HG03558 (cell line): Measurements from ENCODE around the gene MAP1LC3B.

ENCODE experiments used
- ATAC-seq: cut with Tn5 transposase; IDR thresholded peaks from one replicate; pipeline ENCODE4 v1.9.1; 2021; ENCODE audit warnings: moderate number of reproducible peaks; ENCODE audit not compliant: unreplicated experiment; ENCODE audit errors: extremely low read depth

MAP1LC3B gene

GRCh38 chr16:87423429-87423828, 31.3 kb downstream of the MAP1LC3B start:
- ATAC-seq: no peak

DNA sequence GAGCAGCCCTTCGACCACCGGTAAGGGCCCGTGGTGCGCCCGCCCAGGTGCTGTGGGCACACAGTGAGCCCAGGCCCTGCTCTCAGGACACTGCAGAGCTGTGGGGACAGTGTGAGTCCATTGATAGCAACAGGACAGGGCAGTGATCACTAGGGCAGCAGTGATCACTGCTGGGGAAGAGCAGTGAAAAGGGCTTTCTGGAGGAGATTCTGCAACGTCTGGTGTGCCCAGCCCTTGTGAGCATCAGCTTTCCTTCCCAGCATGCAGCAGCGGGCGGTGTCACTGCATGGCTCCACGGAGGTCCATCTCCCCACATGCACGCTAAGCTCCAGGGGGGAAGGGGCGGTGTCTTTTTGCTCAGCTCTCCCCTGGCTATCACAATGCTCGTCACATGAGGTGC, 32.1 kb downstream of the MAP1LC3B start:
- ATAC-seq: no peak

- no peak for ATAC-seq
Observed at GRCh38 chr16:87425941-87426340, 33.8 kb downstream of the MAP1LC3B start.

DNA sequence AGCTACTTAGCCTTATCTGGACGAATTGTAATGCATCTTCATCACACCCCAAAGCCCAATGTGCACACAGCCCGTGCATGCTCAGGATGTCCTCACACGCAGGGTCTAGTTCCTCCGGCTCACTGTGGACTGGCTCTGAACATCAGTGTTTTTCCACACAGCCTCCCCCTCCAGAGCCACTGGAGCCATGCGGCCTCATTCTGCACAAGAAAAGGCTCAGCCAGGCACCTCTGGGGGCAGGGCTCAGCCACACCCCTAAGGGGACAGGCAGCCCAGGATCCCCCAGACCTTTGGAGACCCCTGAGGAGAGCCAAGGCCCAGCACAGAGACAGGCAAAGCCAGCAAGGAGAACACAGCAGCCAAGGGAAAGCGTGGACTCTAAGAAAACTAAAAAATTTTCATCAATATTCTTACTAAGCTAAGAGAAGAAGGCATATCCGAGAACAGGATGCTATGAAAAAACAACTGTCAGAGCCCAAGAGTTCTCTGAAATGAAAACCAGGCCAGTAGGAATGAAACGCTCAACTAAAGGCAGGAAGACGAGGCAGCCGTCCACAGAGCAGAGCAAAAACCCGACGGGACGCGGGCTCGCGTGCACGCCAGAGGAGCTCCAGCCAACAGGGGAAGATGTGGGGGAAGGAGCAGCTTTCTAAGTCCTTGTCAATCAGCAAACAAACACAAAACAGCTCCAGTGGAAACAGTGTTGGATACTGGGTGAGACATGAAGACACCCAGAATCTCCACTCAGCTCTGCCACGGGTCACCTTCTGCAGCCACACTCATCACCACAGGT, 34.5 kb downstream of the MAP1LC3B start:
- ATAC-seq: no peak

DNA sequence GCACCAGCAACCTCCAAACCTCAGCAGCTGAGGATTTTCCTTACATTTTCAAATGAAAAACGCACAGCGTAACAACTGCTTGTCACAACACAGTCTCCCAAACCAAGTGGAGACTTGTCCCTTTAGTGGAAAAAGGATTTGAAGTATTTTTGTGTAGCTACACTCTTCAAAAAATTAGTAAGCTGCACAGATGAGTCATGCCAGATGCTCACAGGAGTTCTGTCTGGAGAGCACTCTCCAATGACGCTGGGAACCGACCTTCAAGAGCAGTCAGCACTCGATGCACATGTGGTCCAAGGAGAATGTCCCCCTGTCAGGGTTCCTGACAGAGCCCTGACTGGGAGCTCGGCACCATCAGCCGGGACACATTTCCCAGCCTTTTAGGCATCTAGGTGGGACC, 39.8 kb downstream of the MAP1LC3B start:
- ATAC-seq: no peak

DNA sequence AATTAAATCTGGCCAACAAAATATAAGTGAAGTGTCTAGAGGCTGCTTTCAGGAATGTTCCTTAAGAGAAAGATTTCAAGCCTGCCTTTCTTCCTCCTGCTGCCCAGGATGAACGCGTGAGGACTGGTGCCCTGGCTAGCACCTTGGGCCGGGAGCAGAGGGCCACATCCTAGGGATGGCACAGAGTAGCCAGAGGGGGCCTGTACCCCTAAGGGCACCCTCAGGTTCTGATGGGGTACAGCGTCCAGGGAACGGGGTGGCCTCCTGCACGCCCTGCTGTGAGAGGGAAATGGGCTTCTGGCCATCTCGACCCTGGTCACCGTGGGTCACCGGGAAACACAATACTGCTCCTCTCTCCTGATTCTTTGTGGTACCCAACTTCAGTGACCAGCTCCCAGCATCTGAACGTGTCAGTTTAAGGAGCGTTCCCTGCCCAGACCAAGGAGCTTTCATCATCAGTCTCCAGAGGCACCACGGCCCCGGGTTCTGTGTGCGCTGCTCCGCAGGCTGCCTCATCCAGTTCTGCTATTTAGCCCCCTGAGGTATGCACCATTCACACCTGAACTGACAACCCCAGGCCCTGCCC, 40.3 kb downstream of the MAP1LC3B start:
- ATAC-seq: no peak

DNA sequence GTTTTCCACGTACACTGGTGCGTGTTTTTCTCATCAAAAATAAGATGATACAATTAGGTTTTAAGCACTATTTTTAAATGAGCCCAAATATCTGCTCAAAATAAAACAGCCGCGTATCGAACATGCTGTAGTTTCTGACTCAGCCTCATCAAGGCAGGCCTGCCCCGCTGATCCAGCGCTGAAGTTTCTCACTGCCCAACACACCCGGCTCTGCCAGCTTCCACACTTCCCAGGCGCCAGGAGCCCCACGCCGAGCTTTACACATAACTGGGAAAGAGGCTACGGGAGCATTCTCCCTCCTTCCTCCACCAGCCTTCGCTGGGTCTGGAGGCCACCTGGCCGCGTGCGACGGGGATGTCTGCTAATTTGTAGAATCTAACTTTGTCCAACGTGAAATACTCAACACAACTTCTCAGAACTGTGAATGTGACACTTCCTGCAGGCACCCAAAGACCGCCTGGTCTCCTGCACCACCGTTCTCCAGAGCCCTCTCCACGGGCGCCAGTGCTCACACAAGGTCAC, 42.1 kb downstream of the MAP1LC3B start:
- ATAC-seq: no peak

DNA sequence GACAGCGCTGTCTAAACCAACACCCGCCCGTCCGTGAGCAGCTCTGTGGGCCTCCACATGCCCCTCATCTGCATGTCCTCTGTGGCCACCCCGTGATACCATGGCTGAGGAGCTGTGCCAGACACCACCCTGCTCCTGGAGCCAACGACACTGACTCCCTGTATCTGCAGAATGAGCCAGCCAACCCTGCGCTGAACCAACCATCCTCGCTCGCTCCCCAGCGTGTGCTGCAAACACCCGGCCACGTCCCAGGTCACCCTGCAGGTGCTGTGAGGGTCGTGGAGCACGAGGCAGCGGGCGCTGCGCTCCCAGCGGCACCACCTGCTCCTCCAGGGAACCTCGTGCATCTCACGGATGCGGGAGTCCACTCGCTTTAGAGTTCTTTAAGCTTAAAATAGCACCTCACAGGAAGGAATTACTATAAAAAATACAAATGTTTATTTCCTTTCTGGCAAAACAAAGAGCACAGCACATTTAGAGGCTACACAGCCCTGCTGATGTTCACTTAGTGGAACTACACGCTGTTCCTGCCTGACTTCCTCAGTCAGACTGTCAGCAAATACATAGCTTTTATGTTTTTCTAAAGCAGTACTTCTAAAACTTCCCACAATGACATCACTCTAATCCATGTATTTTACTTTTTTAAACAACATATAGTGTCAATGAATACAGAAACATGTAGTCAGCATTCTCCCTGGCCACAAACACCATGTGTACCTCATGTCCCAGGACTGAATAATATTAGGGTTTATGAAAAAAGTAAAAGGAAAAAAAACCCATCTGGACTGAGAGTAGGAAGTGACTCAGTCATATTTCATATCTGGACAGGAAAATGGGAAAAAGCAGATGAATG, 43.5 kb downstream of the MAP1LC3B start:
- ATAC-seq: no peak

- no peak for ATAC-seq
Observed at GRCh38 chr16:87436225-87437172, 44.4 kb downstream of the MAP1LC3B start.

DNA sequence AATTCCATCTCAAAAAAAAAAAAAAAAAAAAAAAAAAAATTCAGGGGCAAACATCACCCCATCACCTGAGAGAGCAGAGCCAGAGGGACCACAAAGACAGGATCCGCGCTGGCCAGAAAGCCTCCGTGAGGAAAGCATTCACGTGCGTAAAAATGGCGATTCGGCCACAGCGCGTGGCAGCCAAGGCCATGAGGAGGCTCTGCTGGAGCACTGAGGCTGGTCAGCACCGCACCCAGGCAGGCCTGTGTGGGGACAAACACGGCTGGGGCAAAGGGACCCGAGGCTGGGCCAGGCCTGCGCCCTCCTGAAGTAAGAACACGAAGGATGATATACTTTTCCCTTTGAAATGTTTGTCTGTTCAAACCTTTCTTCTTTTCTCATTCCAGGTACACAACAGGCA, 45.2 kb downstream of the MAP1LC3B start:
- no peak for ATAC-seq

DNA sequence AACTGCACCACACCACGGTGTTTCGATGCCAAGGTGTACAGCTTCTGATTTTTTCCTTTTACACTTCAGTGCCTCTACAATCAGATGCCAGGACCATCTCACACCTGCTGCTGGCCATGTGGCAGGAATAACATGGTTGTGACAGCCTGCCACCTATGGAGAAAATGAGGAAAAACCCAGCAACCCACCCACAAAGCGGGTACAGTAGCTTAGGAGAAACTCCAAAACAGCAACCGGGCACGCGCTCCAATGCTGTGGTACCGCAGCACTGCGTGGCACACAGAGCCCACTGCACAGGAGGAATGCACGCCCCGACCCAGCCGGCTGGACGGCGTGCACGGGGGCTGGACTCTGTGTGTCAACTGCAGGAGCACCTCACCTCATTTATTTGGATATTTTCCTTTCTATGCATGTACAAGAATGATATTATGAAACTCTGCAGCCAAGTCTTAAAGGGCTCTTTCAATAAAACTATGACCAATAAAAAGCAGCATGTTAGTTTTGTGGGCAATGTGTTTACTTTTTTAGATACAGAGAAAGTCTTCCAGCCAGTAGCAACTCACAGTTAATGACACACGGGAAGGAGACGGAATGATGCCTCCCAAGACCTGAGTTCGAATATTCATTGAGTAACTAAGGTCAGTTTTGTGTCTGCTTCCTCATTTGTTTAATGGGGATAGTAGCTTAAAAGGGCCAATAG, 45.9 kb downstream of the MAP1LC3B start:
- ATAC-seq: no peak

GRCh38 chr16:87438611-87438985, 46.5 kb downstream of the MAP1LC3B start:
- ATAC-seq: no peak

- no peak for ATAC-seq
Observed at GRCh38 chr16:87439926-87440325, 47.8 kb downstream of the MAP1LC3B start.

DNA sequence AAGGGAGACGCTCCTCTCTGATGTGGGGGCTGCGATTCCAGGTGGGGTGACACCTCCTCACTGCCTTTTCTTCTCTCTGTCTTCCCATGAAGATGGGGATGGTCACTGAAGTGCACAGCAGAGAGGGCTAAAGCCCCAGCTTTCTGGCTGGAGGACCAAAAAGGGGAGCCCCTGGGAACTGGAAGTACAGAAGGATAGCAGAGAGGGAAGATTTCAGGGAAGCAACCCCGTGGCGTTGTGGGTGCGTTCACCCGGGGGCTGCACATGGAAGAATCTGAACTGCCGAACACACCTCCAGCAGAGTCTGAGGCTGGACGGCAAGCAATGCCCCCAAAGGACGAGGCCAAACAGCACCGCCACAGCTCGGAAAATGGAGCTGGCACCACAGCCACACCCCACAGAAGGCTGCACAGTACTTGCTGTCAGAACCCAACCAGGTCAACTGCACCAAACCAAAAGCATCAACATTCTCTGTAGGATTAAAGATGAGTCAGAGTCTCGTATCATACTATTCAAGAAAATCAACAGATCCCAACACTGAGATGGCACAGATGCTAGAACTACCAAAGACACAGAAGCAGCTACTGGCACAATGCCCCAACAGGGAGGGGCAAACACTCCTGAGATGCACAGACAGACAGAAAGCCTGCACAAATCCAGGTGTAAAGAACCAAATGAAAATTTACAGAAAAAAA, 49.9 kb downstream of the MAP1LC3B start:
- ATAC-seq: no peak

GRCh38 chr16:87442581-87442966, 50.4 kb downstream of the MAP1LC3B start:
- no peak for ATAC-seq

DNA sequence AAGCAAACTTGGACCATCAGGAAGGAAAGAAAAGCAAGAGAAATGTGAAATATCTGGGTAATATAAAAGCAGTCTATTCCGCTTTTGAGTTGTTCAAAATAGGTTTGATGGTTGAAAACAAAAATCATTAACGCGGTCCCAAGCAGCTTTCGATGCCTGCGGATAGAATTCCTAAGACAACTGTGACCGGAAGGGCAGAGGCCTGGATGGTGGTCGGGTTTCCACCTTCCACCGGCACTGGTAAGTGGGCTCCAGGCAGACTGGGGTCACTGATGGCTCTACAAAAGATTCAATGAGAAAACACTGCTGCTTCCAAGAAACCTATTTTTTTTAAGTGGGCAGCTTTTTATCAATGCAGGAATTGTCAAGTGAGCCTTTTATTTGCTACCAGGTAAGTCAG, 50.9 kb downstream of the MAP1LC3B start:
- no peak for ATAC-seq

DNA sequence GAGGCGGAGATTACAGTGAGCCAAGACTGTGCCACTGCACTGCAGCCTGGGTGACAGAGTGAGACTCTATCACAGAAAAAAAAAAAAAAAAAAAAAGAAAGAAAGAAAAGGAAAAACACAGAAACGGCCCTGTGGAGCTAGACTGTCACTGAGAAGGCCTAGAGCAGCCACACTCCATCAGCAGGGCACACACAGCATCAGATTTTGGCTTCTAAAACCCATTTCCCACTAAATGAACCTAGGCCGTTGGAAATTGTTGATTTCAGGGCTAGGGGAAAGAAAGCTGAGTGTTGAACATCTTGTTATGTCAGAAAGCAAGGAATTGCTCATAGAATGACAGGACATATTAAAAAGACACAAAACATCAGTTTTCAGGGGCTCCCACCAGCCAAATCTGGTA, 51.8 kb downstream of the MAP1LC3B start:
- ATAC-seq: no peak

- ATAC-seq: no peak
Observed at GRCh38 chr16:87445486-87445885, 53.4 kb downstream of the MAP1LC3B start.

DNA sequence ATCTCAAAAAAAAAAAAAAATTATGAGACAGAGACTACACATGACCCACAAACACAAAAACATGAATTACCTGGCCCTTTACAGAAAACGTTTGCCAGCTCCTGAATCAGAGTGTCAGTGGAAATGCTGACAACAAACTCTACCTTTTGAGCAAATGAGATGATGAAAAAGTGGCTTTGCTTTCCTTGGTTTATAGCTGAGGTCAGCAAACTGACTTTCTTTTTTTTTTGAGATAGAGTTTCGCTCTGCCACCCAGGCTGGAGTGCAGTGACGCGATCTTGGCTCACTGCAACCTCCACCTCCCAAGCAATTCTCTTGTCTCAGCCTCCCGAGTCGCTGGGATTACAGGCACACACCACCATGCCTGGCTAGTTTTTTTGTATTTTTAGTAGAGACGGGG, 54.3 kb downstream of the MAP1LC3B start:
- no peak for ATAC-seq
